LNCaP clone FGC (cell line): ENCODE measurements around the gene CCND1.
"Not testable (repeated sequence)": the region's sequence is repeated elsewhere in the genome, so short reads cannot be mapped to it uniquely, and the experiment has no call there.

Experiments used
- DNase-seq: peaks from one replicate; pipeline ENCODE4 v3.0.0-alpha.2; 2011; ENCODE audit warnings: low read depth
- H3K4me3 ChIP-seq: 2 replicates; pipeline ENCODE4 v1.5.1; 2011; ENCODE audit warnings: mild to moderate bottlenecking, low read depth, low read length, control low read depth
- CTCF ChIP-seq: IDR thresholded peaks from 2 replicates; pipeline ENCODE4 v1.5.1; 2012; ENCODE audit warnings: mild to moderate bottlenecking; ENCODE audit not compliant: control insufficient read depth, insufficient read depth; ENCODE audit errors: extremely low read depth

Gene CCND1

GRCh38 chr11:69683764-69684333, 42.9 kb downstream of the CCND1 start:
- no peak for DNase-seq
- TF ChIP-seq CTCF = peak; percentile 66

GRCh38 chr11:69684651-69685050, 43.7 kb downstream of the CCND1 start:
- no peak for TF ChIP-seq CTCF
- no peak for DNase-seq
- H3K4me3 ChIP-seq = no peak overlapping the region

More at GRCh38 chr11:69683764-69684333, 42.9 kb downstream of the CCND1 start:
- no peak overlapping the region for H3K4me3 ChIP-seq

- no peak for TF ChIP-seq CTCF
- no peak for DNase-seq
- no peak overlapping the region for H3K4me3 ChIP-seq
These were observed 44.4 kb downstream of the CCND1 start for GRCh38 chr11:69685348-69685747.

- DNase-seq = no peak
- H3K4me3 ChIP-seq = no peak overlapping the region
- TF ChIP-seq CTCF = no peak
These were observed 45.5 kb downstream of the CCND1 start for GRCh38 chr11:69686452-69686851.

- no peak overlapping the region for H3K4me3 ChIP-seq
- no peak for DNase-seq
- no peak for TF ChIP-seq CTCF
These were observed 45.9 kb downstream of the CCND1 start for GRCh38 chr11:69686856-69687255.

- not testable (repeated sequence) for DNase-seq, H3K4me3 ChIP-seq
These were observed 47.2 kb downstream of the CCND1 start for GRCh38 chr11:69687969-69688771.

GRCh38 chr11:69689484-69690319, 48.7 kb downstream of the CCND1 start:
- no peak for DNase-seq
- no peak overlapping the region for H3K4me3 ChIP-seq
- no peak for TF ChIP-seq CTCF
